Measurements from ENCODE around the gene CRB2.

CRB2 gene

DNA sequence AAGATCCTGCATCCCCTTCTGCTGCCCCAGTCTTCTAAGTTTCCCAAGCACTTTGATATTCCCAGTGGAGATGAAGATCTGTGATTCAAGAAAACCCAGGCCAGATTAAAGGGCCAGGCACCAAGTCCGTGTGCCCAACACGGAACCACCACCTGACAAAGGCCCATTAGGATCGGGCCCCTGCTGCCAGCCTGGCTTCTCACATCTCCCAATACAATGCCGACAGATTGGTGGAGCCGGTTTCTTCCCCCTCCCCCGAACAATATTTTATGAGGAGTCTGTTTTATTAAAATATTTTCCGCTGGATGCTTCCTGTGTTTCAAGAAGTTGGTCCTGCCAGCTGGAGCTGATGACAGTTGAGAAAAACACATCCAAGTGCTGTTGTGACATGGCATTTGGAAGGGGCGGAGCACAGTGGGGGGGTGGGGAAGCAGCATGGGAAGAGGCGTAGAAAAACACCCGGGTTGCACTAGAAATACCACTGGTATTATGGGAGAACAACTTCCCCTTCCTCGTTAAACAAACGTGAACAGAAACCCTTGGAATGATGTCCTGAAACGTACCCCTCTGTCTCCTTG is 45.0 kb downstream of the CRB2 start:
- H3K4me3 ChIP-seq (ENCODE audit: low read depth, low read length) = no peak overlapping the region
- DNase-seq (ENCODE audit: low read depth) = no peak
- TF ChIP-seq, protein P1, sequence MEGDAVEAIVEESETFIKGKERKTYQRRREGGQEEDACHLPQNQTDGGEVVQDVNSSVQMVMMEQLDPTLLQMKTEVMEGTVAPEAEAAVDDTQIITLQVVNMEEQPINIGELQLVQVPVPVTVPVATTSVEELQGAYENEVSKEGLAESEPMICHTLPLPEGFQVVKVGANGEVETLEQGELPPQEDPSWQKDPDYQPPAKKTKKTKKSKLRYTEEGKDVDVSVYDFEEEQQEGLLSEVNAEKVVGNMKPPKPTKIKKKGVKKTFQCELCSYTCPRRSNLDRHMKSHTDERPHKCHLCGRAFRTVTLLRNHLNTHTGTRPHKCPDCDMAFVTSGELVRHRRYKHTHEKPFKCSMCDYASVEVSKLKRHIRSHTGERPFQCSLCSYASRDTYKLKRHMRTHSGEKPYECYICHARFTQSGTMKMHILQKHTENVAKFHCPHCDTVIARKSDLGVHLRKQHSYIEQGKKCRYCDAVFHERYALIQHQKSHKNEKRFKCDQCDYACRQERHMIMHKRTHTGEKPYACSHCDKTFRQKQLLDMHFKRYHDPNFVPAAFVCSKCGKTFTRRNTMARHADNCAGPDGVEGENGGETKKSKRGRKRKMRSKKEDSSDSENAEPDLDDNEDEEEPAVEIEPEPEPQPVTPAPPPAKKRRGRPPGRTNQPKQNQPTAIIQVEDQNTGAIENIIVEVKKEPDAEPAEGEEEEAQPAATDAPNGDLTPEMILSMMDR (IDR thresholded peaks at IDR 0.05; ENCODE audit: low read depth, low read length, missing control alignments) = no peak
- in situ Hi-C loops (cut with HindIII; ENCODE audit: low sequenced_read_pairs) = no loop called here

DNA sequence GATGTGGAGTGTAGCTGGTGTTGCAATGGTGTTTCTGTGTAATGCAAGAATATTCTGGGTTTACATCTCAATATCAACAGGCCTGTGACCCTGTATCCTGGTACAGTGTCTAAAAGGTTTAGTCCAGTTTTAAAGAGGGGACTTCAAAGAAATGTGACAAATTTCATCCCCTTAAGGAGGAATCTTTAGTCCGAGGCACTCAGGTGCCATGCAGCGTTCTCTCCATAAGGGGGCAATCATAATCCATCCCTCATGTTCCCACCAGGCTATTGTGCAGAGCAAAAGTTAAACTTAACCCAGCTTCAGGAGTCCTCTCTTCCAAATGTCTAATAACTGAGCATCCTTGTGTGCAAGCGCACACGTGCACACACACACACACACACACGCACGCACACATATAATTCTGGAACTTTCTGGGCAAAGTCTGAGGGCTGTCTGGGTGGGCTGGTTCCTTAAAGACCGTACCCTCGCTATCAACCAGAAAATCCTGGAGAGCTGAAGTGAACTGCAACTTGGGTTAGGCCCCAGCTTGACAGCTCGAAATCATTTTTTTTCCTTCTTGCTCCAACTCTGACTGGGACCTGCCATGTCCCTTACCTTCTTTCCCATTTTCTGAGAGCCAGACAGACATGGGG is 46.0 kb downstream of the CRB2 start:
- in situ Hi-C loops (cut with HindIII; ENCODE audit: low sequenced_read_pairs) = no loop called here
- H3K4me3 ChIP-seq (ENCODE audit: low read depth, low read length) = no peak overlapping the region
- TF ChIP-seq, protein P1 (IDR thresholded peaks at IDR 0.05; ENCODE audit: low read depth, low read length, missing control alignments) = peak; percentile 92
- peak; percentile 42 for DNase-seq (ENCODE audit: low read depth)

DNA sequence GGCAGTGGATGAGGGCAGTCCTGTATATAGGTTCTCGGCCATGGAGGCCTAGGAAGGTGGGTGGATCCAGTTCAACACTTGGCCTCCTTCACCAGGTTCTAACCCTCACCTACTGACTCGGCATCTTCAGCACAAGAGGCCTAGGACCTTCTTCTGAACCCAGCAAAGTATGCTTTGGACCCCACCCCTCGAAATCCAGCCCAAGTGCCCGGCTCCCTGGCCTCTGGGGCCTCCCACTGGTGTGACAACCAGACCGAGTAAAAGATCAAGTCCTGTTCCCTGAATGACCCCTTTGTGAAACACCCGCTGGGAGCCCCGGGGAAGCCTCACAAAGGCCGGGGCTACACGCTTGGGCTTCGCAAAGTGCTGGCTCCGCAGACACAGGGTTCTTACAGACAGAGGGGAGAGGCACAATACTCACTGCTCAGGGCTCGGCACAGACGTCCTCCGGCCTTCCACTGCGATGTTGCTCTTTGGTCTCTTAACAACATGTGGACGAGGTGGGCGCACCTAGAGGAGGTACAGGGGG is 47.0 kb downstream of the CRB2 start:
- no peak for DNase-seq (ENCODE audit: low read depth)
- in situ Hi-C loops (cut with HindIII; ENCODE audit: low sequenced_read_pairs) = no loop called here
- TF ChIP-seq, protein P1 (IDR thresholded peaks at IDR 0.05; ENCODE audit: low read depth, low read length, missing control alignments) = no peak
- no peak overlapping the region for H3K4me3 ChIP-seq (ENCODE audit: low read depth, low read length)

DNA sequence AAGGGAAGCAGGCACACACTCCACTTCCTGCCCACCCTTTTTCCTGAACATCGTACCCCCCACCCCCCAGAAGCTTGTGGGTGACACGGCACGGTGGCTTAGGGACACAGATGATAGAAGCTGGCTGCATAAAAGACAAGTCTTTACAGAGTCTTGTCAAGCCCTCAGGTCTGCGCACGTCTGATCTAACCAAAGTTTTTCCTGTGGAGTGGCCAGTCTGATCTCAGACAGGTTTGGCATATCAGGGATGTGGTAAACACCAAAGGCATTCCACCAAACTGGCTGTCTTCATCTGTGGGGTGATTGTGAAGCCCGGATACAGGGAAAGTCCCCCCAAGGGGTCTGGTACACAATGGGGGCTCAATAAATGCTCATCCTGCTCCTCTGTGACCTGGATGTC is 50.0 kb downstream of the CRB2 start:
- no peak overlapping the region for H3K4me3 ChIP-seq (ENCODE audit: low read depth, low read length)
- DNase-seq (ENCODE audit: low read depth) = no peak
- TF ChIP-seq, protein P1 (IDR thresholded peaks at IDR 0.05; ENCODE audit: low read depth, low read length, missing control alignments) = no peak
- in situ Hi-C loops (cut with HindIII; ENCODE audit: low sequenced_read_pairs) = no loop called here

GRCh38 chr9:123406691-123407216 is 50.8 kb downstream of the CRB2 start:
- TF ChIP-seq, protein P1 (IDR thresholded peaks at IDR 0.05; ENCODE audit: low read depth, low read length, missing control alignments) = no peak
- in situ Hi-C loops (cut with HindIII; ENCODE audit: low sequenced_read_pairs) = no loop called here
- no peak for DNase-seq (ENCODE audit: low read depth)
- no peak overlapping the region for H3K4me3 ChIP-seq (ENCODE audit: low read depth, low read length)

GRCh38 chr9:123407217-123407851 is 51.3 kb downstream of the CRB2 start:
- TF ChIP-seq, protein P1 (IDR thresholded peaks at IDR 0.05; ENCODE audit: low read depth, low read length, missing control alignments) = no peak
- in situ Hi-C loops (cut with HindIII; ENCODE audit: low sequenced_read_pairs) = no loop called here
- no peak overlapping the region for H3K4me3 ChIP-seq (ENCODE audit: low read depth, low read length)
- no peak for DNase-seq (ENCODE audit: low read depth)
